ENCODE data around the gene KAT2B. TPM values are rescaled to one million over a fixed set of nuclear protein-coding genes. Genes with fewer than 3 reads are reported as not detected.

KAT2B gene
- total and polyA plus RNA-seq, 2 of the 13 experiments (the other 11 are each of a cell fraction or from before 2014, with no cell fraction given): 0.97 to 1.7 TPM

DNA sequence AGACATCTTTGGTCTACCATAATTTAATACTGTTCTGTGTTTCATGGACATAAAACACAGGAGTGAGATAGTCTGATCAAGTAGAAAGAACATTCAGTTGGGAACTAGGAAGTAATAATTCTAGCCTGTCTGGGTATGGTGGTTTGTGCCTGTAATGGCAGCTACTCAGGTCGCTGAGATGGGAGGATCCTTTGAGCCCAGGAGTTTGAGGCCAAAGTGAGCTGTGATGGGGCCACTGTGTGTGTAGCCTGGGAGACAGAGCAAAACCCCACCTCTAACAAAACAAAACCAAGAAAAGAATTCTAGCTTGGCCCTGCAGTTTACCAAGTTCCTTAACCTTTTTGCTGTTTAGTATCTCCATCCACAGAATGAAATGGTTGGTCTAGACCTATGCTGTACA is 36.8 kb downstream of the KAT2B start:
- Histone ChIP-seq H2AFZ (ENCODE audit: low read length) (no peak overlapping the region), H3K27ac (ENCODE audit: extremely low read length, insufficient read depth, low read length) (no peak overlapping the region), H3K9ac (ENCODE audit: insufficient read depth, low read depth, low read length) (no peak overlapping the region), H4K20me1 (ENCODE audit: insufficient read depth, low read length) (no peaks in the 10 kb centered on the region), H3K4me2 (ENCODE audit: low read depth, low read length) (no peak overlapping the region), H3K36me3 (replicated peaks in 1 of 2; ENCODE audit: control insufficient read depth in 1 of 2, insufficient read depth in 2 of 2, low read length in 2 of 2) (no peaks in the 10 kb centered on the region), H3K4me1 (ENCODE audit: insufficient read depth, low read length) (peaks cover 27% of the 10 kb centered on the region), H3K79me2 (ENCODE audit: insufficient read depth, low read length) (no peaks in the 10 kb centered on the region), H3K9me3 (ENCODE audit: low read length) (no peaks in the 10 kb centered on the region), H3K27me3 (ENCODE audit: control insufficient read depth in 1 of 2, insufficient read depth in 2 of 2, low read length in 2 of 2) (no peaks in the 10 kb centered on the region; a peak in 1 of 5 replicates), H3K4me3 (replicated peaks in 1 of 3; ENCODE audit: insufficient read depth in 1 of 3, low read depth in 2 of 3, low read length in 3 of 3) (no peak overlapping the region)
- ChIA-PET POLR2A (no interaction called here), CTCF (ENCODE audit: low intra/inter-chr PET ratio, low total read pairs) (no interaction called here)
- BruUV-seq (replicated peaks): no TSS peak
- in situ Hi-C loops (cut with HindIII; ENCODE audit: extremely low pct_ligation_motif_present, low pct_unique_long_range_greater_than_20kb) (no loop called here), intact Hi-C loops (cut with micrococcal nuclease; ENCODE audit: unreplicated experiment) (no loop called here)
- no peak for FAIRE-seq
- TF ChIP-seq SMAD9 (CRISPR knock-in tag; IDR thresholded peaks at IDR 0.05) (no peak), RARG (CRISPR knock-in tag; IDR thresholded peaks at IDR 0.05; ENCODE audit: low read depth) (no peak), ZNF816 (CRISPR knock-in tag; IDR thresholded peaks at IDR 0.05; ENCODE audit: borderline replicate concordance) (no peak), MAF1 (CRISPR knock-in tag; IDR thresholded peaks at IDR 0.05; ENCODE audit: borderline replicate concordance) (no peak), ZNF207 (IDR thresholded peaks at IDR 0.05; ENCODE audit: borderline replicate concordance) (no peak), ZNF792 (CRISPR knock-in tag; IDR thresholded peaks at IDR 0.05) (no peak), SATB2 (CRISPR knock-in tag; IDR thresholded peaks at IDR 0.05) (no peak), ZSCAN29 (CRISPR knock-in tag; conservative IDR thresholded peaks at IDR 0.05) (no peak)
- TF ChIP-seq, protein P1, sequence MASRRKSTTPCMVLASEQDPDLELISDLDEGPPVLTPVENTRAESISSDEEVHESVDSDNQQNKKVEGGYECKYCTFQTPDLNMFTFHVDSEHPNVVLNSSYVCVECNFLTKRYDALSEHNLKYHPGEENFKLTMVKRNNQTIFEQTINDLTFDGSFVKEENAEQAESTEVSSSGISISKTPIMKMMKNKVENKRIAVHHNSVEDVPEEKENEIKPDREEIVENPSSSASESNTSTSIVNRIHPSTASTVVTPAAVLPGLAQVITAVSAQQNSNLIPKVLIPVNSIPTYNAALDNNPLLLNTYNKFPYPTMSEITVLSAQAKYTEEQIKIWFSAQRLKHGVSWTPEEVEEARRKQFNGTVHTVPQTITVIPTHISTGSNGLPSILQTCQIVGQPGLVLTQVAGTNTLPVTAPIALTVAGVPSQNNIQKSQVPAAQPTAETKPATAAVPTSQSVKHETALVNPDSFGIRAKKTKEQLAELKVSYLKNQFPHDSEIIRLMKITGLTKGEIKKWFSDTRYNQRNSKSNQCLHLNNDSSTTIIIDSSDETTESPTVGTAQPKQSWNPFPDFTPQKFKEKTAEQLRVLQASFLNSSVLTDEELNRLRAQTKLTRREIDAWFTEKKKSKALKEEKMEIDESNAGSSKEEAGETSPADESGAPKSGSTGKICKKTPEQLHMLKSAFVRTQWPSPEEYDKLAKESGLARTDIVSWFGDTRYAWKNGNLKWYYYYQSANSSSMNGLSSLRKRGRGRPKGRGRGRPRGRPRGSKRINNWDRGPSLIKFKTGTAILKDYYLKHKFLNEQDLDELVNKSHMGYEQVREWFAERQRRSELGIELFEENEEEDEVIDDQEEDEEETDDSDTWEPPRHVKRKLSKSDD (CRISPR knock-in tag; IDR thresholded peaks at IDR 0.05; ENCODE audit: low read depth): no peak
- ATAC-seq: no peak
- no peak for DNase-seq (ENCODE audit: low spot score)
- WGBS (ENCODE audit: low lambda C conversion rate): 67% methylated on average over 1 of the region's 1 CpG
